A673 (cell line): ENCODE data around the gene DLEC1.

ENCODE experiments used
- EZH2 ChIP-seq: fragments of 200-600 bp; sonication (generic); IDR thresholded peaks from 2 replicates; pipeline ENCODE4 v1.6.1; 2017; ENCODE audit warnings: borderline replicate concordance, low read depth, mild to moderate bottlenecking, mixed read lengths, antibody characterized with exemption, low read length; ENCODE audit not compliant: poor library complexity, severe bottlenecking
- TF ChIP-seq, protein P1 (sequence below): fragments of 300-800, 200-600 bp; sonication (generic); conservative IDR thresholded peaks from 2 replicates; pipeline ENCODE4 v1.5.1; 2017; ENCODE audit warnings: low read depth, mild to moderate bottlenecking, antibody characterized with exemption, low read length, moderate library complexity, mixed read lengths

DNA sequence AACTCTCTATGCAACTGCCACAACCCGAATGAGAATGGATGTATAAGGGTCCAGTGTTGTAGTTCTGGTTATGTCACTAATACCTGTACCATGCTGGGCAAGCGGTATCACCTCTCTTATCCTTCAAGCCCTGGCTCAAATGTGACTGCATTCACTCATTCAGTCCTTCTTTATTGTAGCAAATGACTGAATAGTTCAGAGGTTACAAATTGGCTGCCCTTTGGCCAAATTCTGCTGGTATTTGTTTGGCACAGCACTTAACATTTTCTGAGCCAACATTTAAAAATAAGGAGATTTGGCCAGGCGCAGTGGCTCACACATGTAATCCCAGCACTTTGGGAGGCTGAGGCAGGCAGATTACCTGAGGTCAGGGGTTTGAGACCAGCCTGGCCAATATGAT lies 47.5 kb downstream of the DLEC1 start:
- TF ChIP-seq, protein P1, sequence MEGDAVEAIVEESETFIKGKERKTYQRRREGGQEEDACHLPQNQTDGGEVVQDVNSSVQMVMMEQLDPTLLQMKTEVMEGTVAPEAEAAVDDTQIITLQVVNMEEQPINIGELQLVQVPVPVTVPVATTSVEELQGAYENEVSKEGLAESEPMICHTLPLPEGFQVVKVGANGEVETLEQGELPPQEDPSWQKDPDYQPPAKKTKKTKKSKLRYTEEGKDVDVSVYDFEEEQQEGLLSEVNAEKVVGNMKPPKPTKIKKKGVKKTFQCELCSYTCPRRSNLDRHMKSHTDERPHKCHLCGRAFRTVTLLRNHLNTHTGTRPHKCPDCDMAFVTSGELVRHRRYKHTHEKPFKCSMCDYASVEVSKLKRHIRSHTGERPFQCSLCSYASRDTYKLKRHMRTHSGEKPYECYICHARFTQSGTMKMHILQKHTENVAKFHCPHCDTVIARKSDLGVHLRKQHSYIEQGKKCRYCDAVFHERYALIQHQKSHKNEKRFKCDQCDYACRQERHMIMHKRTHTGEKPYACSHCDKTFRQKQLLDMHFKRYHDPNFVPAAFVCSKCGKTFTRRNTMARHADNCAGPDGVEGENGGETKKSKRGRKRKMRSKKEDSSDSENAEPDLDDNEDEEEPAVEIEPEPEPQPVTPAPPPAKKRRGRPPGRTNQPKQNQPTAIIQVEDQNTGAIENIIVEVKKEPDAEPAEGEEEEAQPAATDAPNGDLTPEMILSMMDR: no peak
- no peak for TF ChIP-seq EZH2
